H9 (cell line): ENCODE results near the gene PIAS4. TPM values are rescaled to one million over a fixed set of nuclear protein-coding genes. Genes with fewer than 3 reads are reported as not detected.

Source experiments
- DNase-seq: peaks from one replicate; pipeline ENCODE4 v3.0.0-alpha.2; 2017
- H2AFZ ChIP-seq: one replicate; pipeline ENCODE4 v1.6.1; 2013; ENCODE audit warnings: mild to moderate bottlenecking, low read length, control low read depth, moderate library complexity
- H2AK5ac ChIP-seq: 2 replicates; pipeline ENCODE4 v1.6.1; 2013; ENCODE audit warnings: low read length, control low read depth, mixed read lengths; ENCODE audit not compliant: insufficient read length
- H2BK120ac ChIP-seq: one replicate; pipeline ENCODE4 v1.6.1; 2013; ENCODE audit warnings: low read depth, mild to moderate bottlenecking, low read length, control low read depth, inconsistent platforms; ENCODE audit not compliant: poor library complexity, severe bottlenecking
- H2BK12ac ChIP-seq: 2 replicates; pipeline ENCODE4 v1.6.1; 2013; ENCODE audit warnings: low read length, control low read depth, mixed read lengths, low read depth; ENCODE audit not compliant: insufficient read length
- H2BK15ac ChIP-seq: 2 replicates; pipeline ENCODE4 v1.6.1; 2013; ENCODE audit warnings: low read depth, low read length, control low read depth
- H2BK20ac ChIP-seq: one replicate; pipeline ENCODE4 v1.6.1; 2013; ENCODE audit warnings: low read depth, mild to moderate bottlenecking, low read length, control low read depth, inconsistent platforms; ENCODE audit not compliant: poor library complexity, severe bottlenecking
- H2BK5ac ChIP-seq: 2 replicates; pipeline ENCODE4 v1.6.1; 2013; ENCODE audit warnings: low read length, control low read depth, mixed read lengths; ENCODE audit not compliant: insufficient read length
- H3K14ac ChIP-seq: 2 replicates; pipeline ENCODE4 v1.6.1; 2013; ENCODE audit warnings: low read length, control low read depth; ENCODE audit not compliant: insufficient read depth
- H3K18ac ChIP-seq: 2 replicates; pipeline ENCODE4 v1.6.1; 2013; ENCODE audit warnings: low read depth, mild to moderate bottlenecking, mixed read lengths, low read length, control low read depth; ENCODE audit not compliant: insufficient read length
- H3K23ac ChIP-seq: 2 replicates; pipeline ENCODE4 v1.6.1; 2013; ENCODE audit warnings: low read length, control low read depth, mixed read lengths, low read depth; ENCODE audit not compliant: insufficient read length
- H3K23me2 ChIP-seq: 2 replicates; pipeline ENCODE4 v1.6.1; 2013; ENCODE audit warnings: low read depth, mild to moderate bottlenecking, mixed read lengths, low read length, control low read depth; ENCODE audit not compliant: insufficient read length, poor library complexity, severe bottlenecking
- H3K27ac ChIP-seq: 2 replicates; pipeline ENCODE4 v1.5.1; 2013; ENCODE audit warnings: low read length, control low read depth, mixed read lengths, low read depth; ENCODE audit not compliant: insufficient read length
- H3K27me3 ChIP-seq: 2 replicates; pipeline ENCODE4 v1.6.1; 2013; ENCODE audit warnings: low read length, control low read depth, inconsistent platforms; ENCODE audit not compliant: insufficient read depth
- H3K4ac ChIP-seq: 2 replicates; pipeline ENCODE4 v1.6.1; 2013; ENCODE audit warnings: low read depth, mild to moderate bottlenecking, control low read depth, inconsistent platforms, low read length, moderate library complexity
- H3K4me1 ChIP-seq: 2 replicates; pipeline ENCODE4 v1.6.1; 2013; ENCODE audit warnings: low read length, control low read depth, inconsistent platforms; ENCODE audit not compliant: insufficient read depth
- H3K4me2 ChIP-seq: 2 replicates; pipeline ENCODE4 v1.6.1; 2013; ENCODE audit warnings: low read length, control low read depth, mixed read lengths; ENCODE audit not compliant: insufficient read length, insufficient read depth
- H3K56ac ChIP-seq: 2 replicates; pipeline ENCODE4 v1.6.1; 2013; ENCODE audit warnings: low read depth, mild to moderate bottlenecking, mixed read lengths, low read length, control low read depth; ENCODE audit not compliant: insufficient read length
- H3K79me1 ChIP-seq: 2 replicates; pipeline ENCODE4 v1.6.1; 2013; ENCODE audit warnings: low read depth, mild to moderate bottlenecking, moderate library complexity, low read length, control low read depth, inconsistent platforms; ENCODE audit not compliant: insufficient read depth, poor library complexity, severe bottlenecking
- H3K79me2 ChIP-seq: 2 replicates; pipeline ENCODE4 v1.6.1; 2013; ENCODE audit warnings: low read length, control low read depth, inconsistent platforms; ENCODE audit not compliant: insufficient read depth
- H3K9ac ChIP-seq: 2 replicates; pipeline ENCODE4 v1.6.1; 2013; ENCODE audit warnings: low read length, control low read depth, mixed read lengths; ENCODE audit not compliant: insufficient read length; ENCODE audit errors: extremely low read depth
- H3K9me3 ChIP-seq: one replicate; pipeline ENCODE4 v1.6.1; 2013; ENCODE audit warnings: low read depth, low read length, inconsistent platforms; ENCODE audit not compliant: control insufficient read depth
- H3T11ph ChIP-seq: one replicate; pipeline ENCODE4 v1.6.1; 2013; ENCODE audit warnings: mild to moderate bottlenecking, low read length, control low read depth, inconsistent platforms
- H4K20me1 ChIP-seq: one replicate; pipeline ENCODE4 v1.6.1; 2013; ENCODE audit not compliant: control insufficient read depth, insufficient read length, insufficient read depth
- H4K5ac ChIP-seq: 2 replicates; pipeline ENCODE4 v1.6.1; 2013; ENCODE audit warnings: low read depth, mild to moderate bottlenecking, mixed read lengths, low read length, control low read depth; ENCODE audit not compliant: insufficient read length
- H4K8ac ChIP-seq: replicated peaks from 2 replicates; pipeline ENCODE4 v1.6.1; 2013; ENCODE audit warnings: low read length, control low read depth, mixed read lengths, low read depth; ENCODE audit not compliant: insufficient read length
- H4K91ac ChIP-seq: 2 replicates; pipeline ENCODE4 v1.6.1; 2013; ENCODE audit warnings: low read depth, mild to moderate bottlenecking, moderate library complexity, mixed read lengths, low read length, control low read depth; ENCODE audit not compliant: insufficient read length
- H3K27ac Mint-ChIP-seq, 3 experiments: 2 replicates in 2 of 3; 3 replicates in 1 of 3; pipeline ENCODE4 v1.8.0; 2020 to 2021; ENCODE audit warnings: mixed read lengths in 3 of 3, mild to moderate bottlenecking in 1 of 3, moderate library complexity in 1 of 3
- H3K27me3 Mint-ChIP-seq: 2 replicates; pipeline ENCODE4 v1.8.0; 2021; ENCODE audit warnings: low read depth, mild to moderate bottlenecking, moderate library complexity, mixed read lengths
- H3K36me3 Mint-ChIP-seq, 3 experiments: 2 replicates in 2 of 3; 3 replicates in 1 of 3; pipeline ENCODE4 v1.8.0; 2020 to 2021; ENCODE audit warnings: low read depth in 3 of 3, mixed read lengths in 3 of 3; ENCODE audit not compliant: insufficient read depth in 1 of 3
- H3K4me1 Mint-ChIP-seq, 2 experiments: 2 replicates each; pipeline ENCODE4 v1.8.0; 2020; ENCODE audit warnings: mixed read lengths in 2 of 2
- H3K4me3 Mint-ChIP-seq, 2 experiments: 2 replicates in 1 of 2; 3 replicates in 1 of 2; pipeline ENCODE4 v1.8.0; 2020 to 2021; ENCODE audit warnings: mild to moderate bottlenecking in 2 of 2, mixed read lengths in 2 of 2, moderate library complexity in 1 of 2
- H3K9me3 Mint-ChIP-seq, 2 experiments: 2 replicates in 1 of 2; 3 replicates in 1 of 2; pipeline ENCODE4 v1.8.0; 2020; ENCODE audit warnings: mild to moderate bottlenecking in 2 of 2, mixed read lengths in 2 of 2, moderate library complexity in 1 of 2
- WGBS: extraction: QIAGEN DNeasy Blood & Tissue Kit; methylation state at CpG from one replicate; pipeline ENCODE4 v1.1.7; 2013; ENCODE audit warnings: missing lambda C conversion rate, low lambda C conversion rate, mixed read lengths; ENCODE audit not compliant: insufficient read length; ENCODE audit errors: extremely low coverage; 5-methylcytosine and 5-hydroxymethylcytosine counted together
- total RNA-seq: library from RNA; stranded (reverse); gene quantifications from 2 replicates; pipeline ENCODE4 v1.2.1, GENCODE V29; 2021
- TF ChIP-seq, protein P1 (sequence below): fragments of 200-600 bp; sonication (generic); conservative IDR thresholded peaks from 3 replicates; pipeline ENCODE4 v1.8.0; 2021; ENCODE audit warnings: antibody characterized with exemption, mild to moderate bottlenecking

Gene PIAS4
- total RNA-seq, 1 experiment from 2014 or later, result 52.0 TPM

DNA sequence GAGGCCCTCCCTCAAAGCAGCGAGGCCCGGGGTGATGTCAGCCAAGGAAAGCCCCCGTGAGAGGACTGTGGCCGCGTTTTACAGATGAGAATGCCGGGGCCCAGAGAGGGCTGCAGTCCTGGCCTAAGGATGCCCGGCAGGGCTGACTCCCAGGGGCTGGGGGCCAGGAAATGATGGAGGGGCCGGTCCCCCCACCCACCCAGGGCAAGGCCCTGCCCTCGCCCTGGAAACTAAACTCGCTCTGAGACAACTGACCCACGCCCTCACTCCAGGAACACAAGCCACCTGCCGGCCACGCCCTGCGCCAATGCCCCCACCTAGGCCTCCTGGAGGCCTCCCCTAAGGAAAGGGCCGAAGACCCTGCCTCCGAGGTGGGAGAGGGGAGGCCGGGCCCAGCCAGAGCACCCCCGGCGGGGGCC is 51.9 kb downstream of the PIAS4 start:
- Histone ChIP-seq H4K8ac (no peak overlapping the region), H3K4ac (no peak overlapping the region), H4K20me1 (peaks cover 3% of the 10 kb centered on the region), H2AFZ (no peak overlapping the region), H3K23me2 (peaks cover 6% of the 10 kb centered on the region), H2BK120ac (no peak overlapping the region), H2BK15ac (no peak overlapping the region), H3K56ac (no peak overlapping the region), H2BK12ac (no peak overlapping the region), H3K9ac (no peak overlapping the region), H2AK5ac (no peak overlapping the region), H3T11ph (no peak overlapping the region), H3K27me3 (no peaks in the 10 kb centered on the region), H3K23ac (no peak overlapping the region), H2BK20ac (no peak overlapping the region), H3K18ac (no peak overlapping the region), H4K91ac (no peak overlapping the region), H3K9me3 (no peaks in the 10 kb centered on the region), H3K79me2 (peaks cover 37% of the 10 kb centered on the region; the same call in 1 of the 2 replicates), H2BK5ac (no peak overlapping the region), H3K4me1 (no peaks in the 10 kb centered on the region; the same call in 1 of the 2 replicates), H3K14ac (no peak overlapping the region), H3K27ac (no peak overlapping the region), H4K5ac (no peak overlapping the region), H3K79me1 (peaks cover 13% of the 10 kb centered on the region), H3K4me2 (no peak overlapping the region)
- Mint-ChIP-seq H3K4me1 (peaks cover 6 to 18% of the 10 kb centered on the region in 2 experiments), H3K4me3 (no peak overlapping the region), H3K36me3 (peaks cover 5 to 22% (median 18%) of the 10 kb centered on the region in 3 experiments; a peak in 6 of 7 replicates), H3K27me3 (no peaks in the 10 kb centered on the region; the same call in 1 of the 2 replicates), H3K27ac (no peak overlapping the region; a peak in 1 of 7 replicates), H3K9me3 (no peaks in the 10 kb centered on the region)
- DNase-seq, result no peak
- no CpG with 5 or more reads among the region's 19 CpGs for WGBS
- TF ChIP-seq, protein P1, sequence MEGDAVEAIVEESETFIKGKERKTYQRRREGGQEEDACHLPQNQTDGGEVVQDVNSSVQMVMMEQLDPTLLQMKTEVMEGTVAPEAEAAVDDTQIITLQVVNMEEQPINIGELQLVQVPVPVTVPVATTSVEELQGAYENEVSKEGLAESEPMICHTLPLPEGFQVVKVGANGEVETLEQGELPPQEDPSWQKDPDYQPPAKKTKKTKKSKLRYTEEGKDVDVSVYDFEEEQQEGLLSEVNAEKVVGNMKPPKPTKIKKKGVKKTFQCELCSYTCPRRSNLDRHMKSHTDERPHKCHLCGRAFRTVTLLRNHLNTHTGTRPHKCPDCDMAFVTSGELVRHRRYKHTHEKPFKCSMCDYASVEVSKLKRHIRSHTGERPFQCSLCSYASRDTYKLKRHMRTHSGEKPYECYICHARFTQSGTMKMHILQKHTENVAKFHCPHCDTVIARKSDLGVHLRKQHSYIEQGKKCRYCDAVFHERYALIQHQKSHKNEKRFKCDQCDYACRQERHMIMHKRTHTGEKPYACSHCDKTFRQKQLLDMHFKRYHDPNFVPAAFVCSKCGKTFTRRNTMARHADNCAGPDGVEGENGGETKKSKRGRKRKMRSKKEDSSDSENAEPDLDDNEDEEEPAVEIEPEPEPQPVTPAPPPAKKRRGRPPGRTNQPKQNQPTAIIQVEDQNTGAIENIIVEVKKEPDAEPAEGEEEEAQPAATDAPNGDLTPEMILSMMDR, result no peak
